HK-2 (cell line): ENCODE measurements around the gene CACNA1G.
A peak's percentile ranks its signal among the peaks of the same experiment; 100 is the strongest.

ENCODE experiments used
- DNase-seq: peaks from one replicate; pipeline ENCODE4 v3.0.0-alpha.2; 2018; ENCODE audit not compliant: unreplicated experiment

CACNA1G gene

DNA sequence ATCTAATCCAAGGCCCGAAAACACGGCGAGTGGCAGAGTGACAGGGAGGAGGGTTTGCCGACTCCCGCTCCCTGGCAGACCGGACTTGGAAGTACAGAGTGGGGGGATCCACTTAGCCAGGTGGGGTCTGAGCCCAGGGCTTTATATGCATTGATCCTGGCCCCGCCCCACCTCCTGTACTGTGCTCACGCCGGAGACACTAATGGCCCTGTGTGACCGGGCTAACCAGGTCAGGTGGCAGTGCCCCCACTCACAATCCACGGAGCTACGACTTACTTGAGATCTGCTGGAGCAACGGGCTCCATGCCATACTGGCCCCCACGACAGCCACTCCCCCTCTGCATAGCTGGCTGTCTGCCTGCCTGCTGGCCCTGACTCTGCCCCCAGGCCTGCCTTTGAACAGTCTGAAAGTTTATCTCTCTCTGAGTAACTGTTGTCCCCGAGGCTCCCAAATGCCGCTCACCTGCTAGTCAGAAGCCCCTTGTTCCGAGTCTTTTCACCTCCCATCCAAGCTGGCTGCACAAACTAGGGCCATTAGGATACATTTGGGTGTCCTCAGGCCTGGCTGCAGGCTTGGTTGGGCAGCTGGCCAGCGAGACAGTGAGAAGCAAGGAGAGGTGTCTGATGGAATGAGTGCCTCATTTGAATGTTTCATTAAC lies 28.0 kb downstream of the CACNA1G start:
- DNase-seq, result no peak

DNA sequence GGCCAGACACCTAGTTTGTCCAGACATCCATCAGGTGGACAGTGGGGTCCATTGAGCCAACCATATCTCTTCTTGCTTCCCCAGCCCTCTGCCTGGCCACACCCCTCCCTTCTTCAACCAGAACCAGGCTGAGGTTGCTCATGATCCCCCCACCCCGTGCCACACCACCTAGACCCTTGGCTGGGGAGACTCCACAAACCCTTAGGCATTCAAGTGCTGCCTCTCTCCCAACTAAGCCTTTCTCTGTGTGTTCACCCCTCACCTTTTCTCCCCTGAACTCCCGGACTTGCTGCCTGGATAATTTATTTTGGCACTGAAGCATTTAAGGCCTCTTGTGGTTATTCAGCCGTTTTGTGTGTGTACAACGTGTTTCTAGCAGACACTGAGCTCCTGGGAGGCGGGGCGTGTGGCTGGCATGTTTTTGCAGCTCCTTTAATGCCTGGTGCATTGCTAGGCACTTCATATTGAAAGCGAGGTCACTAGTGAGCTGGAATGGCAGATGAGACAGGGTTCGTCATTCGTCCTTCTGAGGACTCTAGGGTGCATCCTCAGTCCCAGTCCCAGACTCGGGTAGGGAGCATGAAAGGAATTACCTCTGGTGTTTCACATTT lies 28.7 kb downstream of the CACNA1G start:
- DNase-seq, result peak; percentile 26

DNA sequence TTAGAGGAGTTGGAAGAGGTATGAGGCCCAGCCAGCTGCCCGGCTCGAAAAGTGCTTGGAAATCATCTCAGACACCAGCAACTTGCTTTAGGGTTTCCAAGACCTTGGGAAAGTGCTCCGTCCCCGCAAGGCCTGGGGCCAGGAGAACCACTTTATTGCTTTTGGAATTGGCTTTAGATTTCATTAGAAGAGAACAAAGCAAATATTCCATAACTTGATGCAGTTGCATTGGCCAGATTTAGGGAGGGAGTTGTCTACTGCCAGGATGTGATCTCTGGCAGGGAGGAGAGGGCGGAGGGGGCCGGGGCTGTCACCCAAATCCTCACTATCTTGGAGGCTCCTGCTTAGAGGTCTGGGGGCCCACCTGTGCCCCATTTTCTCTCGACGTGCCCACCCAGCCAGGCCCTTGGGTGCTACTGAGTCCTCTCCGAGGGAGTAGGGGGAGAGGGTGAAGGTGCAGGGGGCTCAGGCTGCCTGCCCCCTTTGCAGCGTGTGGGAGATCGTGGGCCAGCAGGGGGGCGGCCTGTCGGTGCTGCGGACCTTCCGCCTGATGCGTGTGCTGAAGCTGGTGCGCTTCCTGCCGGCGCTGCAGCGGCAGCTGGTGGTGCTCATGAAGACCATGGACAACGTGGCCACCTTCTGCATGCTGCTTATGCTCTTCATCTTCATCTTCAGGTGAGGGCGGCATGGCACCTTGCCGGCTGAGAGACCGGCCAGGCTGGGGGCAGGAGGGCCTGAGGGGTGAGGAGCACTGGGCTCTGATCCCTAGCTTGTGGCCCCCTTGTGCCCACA lies 30.6 kb downstream of the CACNA1G start:
- DNase-seq, result no peak

DNA sequence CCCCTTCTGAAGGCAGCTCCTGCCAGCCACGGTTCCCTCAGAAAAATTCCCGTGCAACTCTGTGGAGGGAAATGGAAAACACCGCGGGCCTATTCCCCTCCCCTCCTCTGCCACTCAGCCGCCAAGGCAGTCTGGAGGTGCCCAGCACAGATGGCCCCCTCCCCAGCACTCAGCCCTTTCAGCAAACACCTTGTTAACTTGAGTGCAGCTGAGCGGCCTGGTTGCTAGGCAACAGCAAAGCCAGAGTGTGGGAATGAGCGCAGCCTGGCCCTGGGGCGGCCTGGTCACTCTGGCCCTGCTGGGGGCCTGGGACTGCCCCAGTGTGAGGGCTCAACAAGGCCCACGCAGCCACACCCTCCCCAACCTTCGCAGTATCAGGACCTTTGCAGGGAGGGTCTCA lies 32.8 kb downstream of the CACNA1G start:
- no peak for DNase-seq

DNA sequence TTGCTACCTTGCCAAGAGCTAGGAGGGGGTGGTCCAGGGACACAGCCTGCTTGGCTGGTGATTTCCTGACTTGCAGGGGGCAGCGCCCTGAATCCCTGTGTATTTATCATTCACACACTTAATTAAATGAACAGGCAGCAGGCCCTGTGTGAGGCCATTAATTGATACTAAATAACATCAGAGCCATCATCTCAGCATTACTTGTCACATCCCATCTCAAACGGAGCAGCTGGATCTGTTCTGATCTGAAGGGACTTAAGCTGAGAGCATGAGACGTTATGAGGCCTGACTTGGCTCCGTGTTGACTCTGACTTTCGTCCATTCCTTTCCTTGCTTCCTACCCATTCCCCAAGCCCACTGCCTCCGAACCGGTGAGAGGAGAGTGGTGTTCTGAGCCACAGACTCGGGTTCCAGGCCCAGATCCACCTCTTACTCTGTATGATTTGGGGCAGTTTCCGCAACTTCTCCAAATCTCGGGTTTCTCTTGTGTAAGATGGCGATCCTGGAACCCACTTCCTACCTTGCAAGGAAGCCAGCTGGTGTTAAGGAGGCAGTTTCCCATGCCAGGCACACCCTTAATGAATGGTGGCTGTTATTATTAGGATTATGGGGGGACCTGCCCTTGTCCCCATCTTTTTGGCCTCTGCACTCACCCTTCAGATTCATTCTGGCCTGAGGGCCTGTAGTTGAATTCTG lies 33.8 kb downstream of the CACNA1G start:
- no peak for DNase-seq

DNA sequence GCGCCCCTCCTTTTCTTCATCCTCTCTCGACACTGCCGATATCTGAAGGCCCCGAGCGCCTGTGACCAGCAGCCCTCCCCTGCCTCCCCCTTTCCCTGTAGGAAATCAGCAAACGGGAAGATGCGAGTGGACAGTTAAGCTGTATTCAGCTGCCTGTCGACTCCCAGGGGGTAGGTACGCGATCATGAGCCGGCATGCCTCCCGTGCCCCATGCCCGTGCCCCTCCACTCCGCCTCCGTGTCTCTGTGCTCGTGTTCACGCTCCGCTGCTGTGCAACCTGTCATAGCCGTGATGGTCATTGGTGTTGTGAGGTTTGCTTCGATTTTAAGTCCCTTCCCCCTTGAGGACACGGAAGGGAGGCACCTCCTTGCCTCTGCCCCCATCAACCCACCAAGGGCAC lies 34.4 kb downstream of the CACNA1G start:
- DNase-seq, result no peak

DNA sequence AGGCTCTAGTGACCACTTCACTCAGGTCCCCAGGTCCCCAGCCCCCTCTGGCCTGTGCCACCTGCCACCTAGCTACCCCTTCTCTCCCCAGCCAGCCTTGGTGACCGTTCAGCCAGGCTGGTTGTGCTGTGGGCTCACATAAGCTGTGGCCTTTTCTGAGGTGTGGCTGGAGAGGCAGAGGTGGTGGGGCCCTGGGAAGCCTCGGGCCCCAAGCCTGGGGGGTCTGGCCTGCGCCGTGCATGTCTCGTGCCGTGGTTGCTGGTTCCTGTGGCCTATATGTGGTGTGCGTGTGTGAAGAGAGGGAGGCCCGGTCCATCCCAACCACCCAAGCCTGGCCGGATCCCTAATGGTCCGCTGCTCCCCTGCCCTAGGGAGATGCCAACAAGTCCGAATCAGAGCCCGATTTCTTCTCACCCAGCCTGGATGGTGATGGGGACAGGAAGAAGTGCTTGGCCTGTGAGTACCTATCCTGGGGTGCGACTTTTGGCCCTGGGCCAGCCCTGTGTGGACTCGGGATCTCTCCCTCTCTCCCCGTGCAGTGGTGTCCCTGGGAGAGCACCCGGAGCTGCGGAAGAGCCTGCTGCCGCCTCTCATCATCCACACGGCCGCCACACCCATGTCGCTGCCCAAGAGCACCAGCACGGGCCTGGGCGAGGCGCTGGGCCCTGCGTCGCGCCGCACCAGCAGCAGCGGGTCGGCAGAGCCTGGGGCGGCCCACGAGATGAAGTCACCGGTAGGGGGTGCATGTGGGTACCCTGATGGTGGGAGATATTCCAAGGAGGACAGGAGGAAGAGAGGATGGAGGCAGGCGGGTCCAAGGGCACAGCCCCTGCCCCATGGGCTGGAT lies 35.9 kb downstream of the CACNA1G start:
- no peak for DNase-seq

DNA sequence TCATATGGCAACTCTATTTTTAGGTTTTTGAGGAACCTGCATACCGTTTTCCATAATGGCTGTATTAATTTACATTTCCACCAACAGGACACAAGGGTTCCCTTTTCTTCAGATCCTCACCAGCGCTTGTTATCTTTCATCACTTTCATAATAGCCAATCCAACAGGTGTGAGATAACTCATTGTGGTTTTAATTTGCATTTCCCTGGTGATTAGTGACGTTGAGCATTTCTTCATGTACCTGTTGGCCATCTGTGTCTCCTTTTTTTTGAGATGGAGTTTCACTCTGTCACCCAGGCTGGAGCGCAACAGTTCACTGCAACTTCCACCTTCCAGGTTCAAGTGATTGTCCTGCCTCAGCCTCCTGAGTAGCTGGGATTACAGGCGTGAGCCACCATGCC lies 38.0 kb downstream of the CACNA1G start:
- no peak for DNase-seq

DNA sequence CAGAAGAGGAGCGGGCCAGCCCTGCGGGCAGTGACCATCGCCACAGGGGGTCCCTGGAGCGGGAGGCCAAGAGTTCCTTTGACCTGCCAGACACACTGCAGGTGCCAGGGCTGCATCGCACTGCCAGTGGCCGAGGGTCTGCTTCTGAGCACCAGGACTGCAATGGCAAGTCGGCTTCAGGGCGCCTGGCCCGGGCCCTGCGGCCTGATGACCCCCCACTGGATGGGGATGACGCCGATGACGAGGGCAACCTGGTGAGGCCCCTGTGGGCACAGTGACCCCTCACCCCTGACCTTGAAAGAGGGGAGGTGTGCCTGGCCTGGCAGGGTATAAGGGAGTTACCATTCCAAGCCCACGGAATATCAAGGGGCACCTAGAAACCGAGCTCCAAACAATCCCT lies 39.1 kb downstream of the CACNA1G start:
- no peak for DNase-seq

DNA sequence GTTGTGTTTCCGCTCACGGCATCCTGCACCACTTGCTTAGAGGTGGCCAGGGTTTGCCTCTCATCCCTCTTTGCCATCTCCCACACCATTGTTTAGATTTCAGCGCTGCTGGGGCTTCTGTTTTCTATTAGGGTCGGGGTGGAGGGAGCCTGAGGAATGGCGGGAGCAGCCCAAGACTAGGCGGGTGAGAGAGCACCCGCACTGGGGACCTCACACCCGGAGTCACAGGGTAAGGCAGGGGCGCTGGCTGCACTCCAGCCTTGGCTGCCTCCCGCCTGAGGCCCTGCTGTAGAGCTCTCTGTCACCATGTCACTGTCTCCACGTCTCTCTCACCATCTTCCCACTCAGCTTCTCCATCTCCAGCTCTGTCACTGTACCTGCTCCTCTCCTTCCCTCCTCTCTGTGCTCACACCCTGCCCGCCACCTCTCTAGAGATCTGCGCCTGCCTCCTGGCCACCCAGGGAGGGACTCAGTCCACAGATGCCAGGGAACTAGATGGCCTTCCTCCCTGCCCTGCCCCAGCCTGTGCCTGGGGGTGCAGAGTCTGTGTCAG lies 41.4 kb downstream of the CACNA1G start:
- no peak for DNase-seq

DNA sequence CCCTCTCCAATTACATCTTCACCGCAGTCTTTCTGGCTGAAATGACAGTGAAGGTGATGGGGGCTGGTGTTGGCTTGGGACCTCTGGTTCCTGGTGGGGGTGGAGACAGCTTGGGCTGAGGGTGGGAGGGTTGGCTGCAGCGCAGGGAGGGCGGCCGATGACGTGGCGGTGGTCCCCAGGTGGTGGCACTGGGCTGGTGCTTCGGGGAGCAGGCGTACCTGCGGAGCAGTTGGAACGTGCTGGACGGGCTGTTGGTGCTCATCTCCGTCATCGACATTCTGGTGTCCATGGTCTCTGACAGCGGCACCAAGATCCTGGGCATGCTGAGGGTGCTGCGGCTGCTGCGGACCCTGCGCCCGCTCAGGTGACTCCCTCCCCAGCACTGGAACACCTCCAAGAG lies 42.3 kb downstream of the CACNA1G start:
- DNase-seq, result no peak

DNA sequence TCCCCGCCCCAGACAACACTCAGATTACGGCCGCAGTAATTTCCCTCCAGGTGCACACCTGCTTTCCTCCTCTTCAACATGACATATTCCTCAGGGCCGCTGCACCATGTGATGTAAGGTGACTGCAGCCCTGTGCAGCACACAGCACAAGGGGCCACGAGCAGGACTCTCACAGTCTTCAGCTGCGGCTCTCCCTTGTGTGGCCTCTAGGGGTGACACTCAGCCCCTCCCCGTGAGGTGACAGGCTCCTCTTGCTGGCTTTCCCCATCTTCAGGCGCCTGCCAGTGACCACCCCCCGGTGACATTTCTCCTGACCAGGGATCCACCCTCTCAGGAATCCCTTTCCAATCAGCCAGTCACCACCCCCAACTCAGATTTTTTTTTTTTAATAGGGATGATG lies 42.8 kb downstream of the CACNA1G start:
- no peak for DNase-seq

DNA sequence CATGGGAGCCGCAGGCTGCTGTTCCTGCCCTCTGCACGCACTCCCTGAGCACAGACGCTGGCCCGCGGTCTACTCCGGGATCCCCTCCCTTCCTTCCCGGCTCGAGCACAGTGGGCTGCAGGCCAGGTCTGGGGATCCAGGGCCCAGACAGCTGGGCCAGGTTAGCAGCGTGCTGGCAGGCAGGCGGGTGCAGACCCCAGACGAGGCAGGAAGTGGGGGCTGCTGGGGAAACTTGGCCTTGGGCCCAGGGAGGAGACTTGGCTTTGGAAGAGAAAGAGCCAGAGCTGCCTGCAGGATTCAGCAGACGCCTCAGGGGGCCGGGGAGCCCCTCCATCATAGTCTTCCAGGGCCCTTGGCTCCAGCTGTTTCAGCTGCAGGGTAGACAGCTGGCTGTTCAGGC lies 44.0 kb downstream of the CACNA1G start:
- DNase-seq, result no peak

DNA sequence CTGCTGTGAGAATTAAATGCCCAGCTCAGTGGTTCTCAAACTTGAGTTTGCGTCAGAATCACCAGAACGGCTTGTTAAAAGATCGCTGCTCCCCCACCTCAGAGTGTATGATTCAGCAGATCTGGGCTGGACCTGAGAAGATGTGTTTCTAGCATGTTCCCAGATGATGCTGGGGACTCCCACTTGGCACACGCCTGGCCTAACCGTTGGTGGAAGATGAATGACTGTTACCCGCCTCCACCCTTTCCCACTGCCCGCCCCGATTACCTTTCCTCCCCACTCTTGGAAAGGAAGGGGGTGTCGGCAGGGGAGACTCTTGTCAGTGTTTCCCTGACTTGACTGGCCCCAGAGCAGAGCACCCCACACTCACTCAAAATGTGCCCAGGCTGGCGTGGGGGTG lies 44.9 kb downstream of the CACNA1G start:
- DNase-seq, result no peak

DNA sequence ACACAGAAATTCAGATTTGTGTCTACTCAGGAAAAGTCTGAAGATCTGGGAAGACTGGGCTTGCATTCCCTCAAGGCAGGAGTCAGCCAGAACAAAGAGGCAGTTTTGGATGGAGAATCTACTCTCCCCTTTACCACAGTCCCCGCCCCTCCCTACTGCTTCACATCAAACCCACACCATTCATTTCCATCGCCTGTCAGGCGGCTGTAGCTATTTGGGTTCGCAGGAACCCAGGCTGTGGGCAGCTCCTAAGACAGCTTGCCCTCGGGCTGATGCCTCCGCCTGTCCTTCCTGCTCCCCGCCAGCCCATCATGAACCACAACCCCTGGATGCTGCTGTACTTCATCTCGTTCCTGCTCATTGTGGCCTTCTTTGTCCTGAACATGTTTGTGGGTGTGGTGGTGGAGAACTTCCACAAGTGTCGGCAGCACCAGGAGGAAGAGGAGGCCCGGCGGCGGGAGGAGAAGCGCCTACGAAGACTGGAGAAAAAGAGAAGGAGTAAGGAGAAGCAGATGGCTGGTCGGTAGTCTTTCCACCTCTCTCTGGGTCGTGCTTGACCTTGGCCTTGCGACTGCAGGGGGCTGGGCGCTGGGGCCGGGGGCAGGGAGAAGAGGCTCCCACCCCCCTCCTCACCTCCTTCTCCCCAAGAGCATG lies 47.1 kb downstream of the CACNA1G start:
- no peak for DNase-seq

DNA sequence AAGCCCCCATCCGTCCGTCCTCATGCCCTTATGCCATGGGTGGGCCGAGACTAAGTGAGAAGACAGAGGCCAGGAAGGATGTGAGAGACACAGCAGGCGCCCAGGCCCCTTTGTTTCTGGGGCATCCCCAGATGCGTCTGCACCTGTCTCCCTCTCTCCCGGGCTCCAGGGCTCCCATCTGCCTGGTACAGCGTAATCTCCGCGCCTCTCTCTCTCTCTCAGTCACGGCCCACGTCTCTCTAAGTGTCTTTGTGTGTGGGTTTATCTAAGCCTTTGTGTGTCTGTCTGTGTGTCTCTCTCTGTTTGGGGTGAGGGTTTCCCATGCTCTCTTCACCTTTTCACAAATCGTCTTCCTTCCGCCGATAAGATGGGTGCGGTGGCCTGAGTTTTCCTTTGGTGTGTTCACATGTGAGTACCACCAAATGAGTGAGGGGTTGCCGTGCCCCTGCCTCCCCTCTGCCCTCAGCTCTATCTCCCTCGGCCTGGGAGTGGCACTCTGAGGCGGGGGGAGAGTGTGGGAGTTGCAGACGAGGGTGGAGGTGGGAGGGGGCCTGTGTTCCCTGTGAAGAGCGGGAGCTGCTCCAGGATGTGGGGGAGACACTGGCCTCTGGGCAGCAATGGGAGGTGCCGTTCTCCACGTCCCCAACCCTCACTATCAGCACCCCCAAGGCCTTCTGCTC lies 48.3 kb downstream of the CACNA1G start:
- DNase-seq, result no peak

DNA sequence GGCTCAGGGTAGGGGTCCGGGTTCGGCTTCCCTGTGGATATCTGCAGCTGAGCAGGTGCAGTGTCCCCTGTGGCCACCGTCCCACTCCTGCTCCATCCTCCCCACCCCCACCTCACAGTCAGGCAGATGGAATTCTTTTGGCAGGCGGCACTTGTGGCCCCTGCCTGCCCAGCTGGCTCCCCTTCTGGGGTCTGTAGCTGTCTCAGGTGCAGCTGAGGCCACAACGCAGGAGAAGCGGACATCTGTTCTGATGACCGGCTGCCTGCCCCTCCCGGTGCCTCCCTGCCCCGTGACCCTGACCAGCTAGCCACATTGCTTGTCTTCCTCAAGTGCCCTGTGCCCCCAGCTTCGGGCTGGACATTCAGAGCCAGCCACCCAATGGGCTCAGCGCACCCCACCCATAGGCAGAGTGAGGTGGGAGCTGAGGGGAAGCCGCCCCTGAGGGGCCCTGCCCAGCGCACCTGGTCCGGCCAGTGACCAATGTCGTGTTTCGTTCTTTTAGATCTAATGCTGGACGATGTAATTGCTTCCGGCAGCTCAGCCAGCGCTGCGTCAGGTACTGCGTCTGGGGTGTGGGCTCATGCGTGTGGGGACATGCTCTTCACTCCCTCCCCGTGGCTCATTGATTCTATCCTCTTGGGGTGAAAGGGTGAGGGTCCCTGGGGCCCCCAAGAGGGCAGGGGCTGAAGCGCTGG lies 49.0 kb downstream of the CACNA1G start:
- no peak for DNase-seq

DNA sequence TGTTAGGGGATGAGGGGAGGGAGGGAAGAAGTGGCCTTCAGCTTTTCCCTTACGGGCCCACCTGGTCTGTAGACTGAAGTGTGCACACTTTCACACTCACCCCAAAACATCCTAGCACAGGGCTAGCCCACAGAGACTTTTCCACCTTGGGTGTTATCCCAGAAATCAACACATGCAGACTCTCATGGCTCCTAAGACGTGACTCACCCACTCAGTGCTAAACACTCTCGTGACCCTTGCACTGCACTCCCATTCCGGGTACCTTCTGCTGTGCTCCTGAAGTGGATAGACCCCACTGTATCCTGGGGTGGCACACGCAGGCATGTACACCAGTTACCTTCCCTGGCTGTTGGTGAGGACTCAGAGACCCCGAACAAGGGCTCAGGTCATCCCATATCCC lies 51.1 kb downstream of the CACNA1G start:
- no peak for DNase-seq

DNA sequence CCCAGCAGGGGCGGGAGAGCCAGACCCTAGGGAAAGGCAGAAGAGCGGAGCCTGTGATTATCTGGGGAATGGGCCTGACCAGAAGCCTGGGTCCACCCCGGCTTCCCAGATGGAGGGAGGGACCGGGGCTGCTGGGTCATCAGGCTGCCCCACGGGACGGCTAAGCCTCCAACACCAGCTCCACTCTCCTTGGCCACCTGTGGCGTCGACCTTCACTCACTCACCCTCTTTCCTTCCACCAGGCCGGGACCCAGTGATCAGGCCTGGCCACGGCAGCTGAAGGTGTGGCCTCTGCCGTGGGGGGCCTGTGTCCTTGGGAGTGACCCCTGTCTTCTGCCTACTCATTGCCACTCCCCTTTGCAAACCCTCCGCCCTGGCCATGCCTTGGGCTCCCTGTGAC lies 51.8 kb downstream of the CACNA1G start:
- no peak for DNase-seq
